ENCODE results near the gene ALKBH5.

- TF ChIP-seq POLR2A (IDR thresholded peaks at IDR 0.05; ENCODE audit: borderline replicate concordance, extremely low read depth, insufficient read depth, insufficient read length) (no peak), EZH2 (IDR thresholded peaks at IDR 0.05) (no peak), SP1 (IDR thresholded peaks at IDR 0.05; ENCODE audit: low read depth) (no peak), CTCF (IDR thresholded peaks at IDR 0.05 in 2 of 3, conservative IDR thresholded peaks at IDR 0.05 in 1 of 3; ENCODE audit: borderline replicate concordance in 1 of 3, insufficient read depth in 1 of 3, low read depth in 2 of 3, low read length in 2 of 3) (no peak), RAD21 (IDR thresholded peaks at IDR 0.05; ENCODE audit: low read depth) (no peak), EZH2phosphoT487 (IDR thresholded peaks at IDR 0.05; ENCODE audit: borderline replicate concordance) (no peak), POLR2AphosphoS5 (IDR thresholded peaks at IDR 0.05; ENCODE audit: low read depth, low read length) (no peak), ZNF274 (IDR thresholded peaks at IDR 0.05; ENCODE audit: low read depth, low read length) (no peak), FOSL1 (IDR thresholded peaks at IDR 0.05; ENCODE audit: low read depth) (no peak), YY1 (IDR thresholded peaks at IDR 0.05; ENCODE audit: extremely low read depth, insufficient replicate concordance, low read depth, low read length) (no peak), SIN3A (IDR thresholded peaks at IDR 0.05; ENCODE audit: low read depth) (no peak), REST (IDR thresholded peaks at IDR 0.05; ENCODE audit: low read depth) (no peak)
Measured at GRCh38 chr17:18167421-18167820, 16.2 kb upstream of the ALKBH5 start.
